ENCODE results near the gene SIX5.

SIX5 gene

DNA sequence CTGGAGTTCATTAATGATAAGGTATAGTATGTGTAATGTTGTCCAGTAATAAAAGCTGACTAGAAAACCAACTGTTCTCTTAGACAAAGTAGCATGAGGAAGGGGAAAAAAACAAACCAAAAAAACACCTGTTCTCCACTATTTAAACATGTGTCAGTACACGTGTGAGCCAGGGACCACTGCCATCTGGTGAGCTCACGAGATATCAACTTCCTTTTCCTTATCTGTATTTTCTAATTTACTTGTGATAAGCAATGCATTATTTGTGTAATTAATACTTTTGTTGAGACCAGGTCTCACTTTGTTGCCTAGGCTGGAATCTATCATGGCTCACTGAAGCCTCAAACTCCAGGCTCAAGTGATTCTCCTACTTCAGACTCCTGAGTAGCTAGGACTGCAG, 4.3 kb upstream of the SIX5 start:
- DNase-seq, result no peak

DNA sequence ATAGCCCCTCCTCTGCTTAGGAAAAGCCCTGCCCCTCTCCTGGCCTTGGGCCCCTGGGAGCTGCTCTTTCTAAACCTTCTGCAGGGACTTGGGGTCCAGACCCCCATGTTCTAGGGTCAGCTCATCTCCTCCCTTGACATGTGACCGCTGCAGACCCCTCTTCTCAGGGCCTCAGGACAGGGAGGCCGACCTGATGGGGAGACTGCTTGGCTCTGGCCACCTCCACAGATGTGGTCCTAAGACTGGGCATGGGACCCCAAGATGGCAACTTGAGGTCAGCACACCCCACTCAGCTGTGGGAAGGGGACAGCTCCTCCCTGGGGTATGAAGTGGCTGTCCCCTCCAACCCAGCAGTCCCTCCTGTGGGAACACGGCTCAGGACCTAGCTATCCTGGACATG, 3.9 kb upstream of the SIX5 start:
- DNase-seq, result no peak

DNA sequence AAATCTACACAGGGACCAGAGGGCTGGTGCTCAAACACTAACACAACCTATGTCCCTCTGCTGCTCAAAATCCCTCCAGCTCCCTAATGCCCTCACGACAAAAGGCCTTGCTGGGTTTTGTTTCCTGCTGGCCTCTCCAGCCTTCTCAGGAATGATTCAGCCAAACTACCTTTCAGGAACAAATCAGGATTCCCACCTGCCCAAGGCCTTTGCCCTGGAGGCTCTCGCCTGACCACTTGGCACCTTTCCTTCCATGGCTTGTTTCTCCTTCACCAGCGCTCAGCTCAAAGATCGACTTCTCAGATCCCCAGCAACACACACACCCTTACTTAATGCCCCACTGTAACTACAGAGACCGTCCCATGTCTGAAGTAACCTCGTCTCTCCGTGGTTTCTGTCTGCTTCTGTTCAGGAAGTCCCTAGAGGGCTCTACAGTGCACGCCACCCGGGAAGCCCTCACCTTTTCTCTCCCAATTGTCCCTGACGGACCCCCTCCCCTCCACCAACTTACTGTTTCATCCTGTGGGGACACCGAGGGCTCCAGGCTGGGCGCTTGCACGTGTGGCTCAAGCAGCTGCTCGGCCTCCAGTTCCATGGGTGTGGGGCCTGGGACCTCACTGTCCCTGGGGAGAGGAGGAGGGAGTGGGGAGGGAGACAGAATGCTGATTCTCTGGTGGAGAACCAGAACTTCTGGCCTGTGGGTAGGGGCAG, 3.2 kb upstream of the SIX5 start:
- DNase-seq, result no peak

DNA sequence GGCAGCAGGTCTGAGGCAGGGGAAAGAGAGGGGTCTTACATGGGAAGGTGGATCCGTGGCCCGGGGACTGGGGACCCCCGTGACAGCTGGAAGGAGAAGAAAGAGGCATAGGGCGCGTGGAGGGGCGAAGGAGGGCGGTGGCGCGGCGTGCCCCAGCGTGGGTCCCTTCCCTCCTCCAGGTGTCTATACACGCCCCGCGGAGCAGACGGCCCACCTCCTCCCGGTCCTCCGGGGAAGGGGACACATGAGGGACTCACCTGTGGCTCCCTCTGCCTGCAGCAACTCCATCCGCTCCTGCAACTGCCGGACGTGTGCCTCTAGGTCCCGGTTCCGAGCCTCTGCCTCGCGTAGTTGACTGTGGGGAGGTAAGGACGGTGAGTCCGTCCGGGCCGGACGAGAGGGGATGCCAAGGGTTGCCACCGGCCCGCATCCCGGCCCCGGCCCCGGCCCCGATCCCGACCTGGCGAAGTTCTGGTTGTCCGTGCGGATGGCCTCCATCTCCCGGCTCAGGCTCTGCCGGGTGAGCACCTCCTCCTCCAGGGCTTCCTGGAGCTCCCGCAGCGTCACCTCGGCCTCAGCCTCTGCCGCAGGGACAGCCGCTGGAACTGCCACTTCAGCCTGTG, 2.4 kb upstream of the SIX5 start:
- no peak for DNase-seq

DNA sequence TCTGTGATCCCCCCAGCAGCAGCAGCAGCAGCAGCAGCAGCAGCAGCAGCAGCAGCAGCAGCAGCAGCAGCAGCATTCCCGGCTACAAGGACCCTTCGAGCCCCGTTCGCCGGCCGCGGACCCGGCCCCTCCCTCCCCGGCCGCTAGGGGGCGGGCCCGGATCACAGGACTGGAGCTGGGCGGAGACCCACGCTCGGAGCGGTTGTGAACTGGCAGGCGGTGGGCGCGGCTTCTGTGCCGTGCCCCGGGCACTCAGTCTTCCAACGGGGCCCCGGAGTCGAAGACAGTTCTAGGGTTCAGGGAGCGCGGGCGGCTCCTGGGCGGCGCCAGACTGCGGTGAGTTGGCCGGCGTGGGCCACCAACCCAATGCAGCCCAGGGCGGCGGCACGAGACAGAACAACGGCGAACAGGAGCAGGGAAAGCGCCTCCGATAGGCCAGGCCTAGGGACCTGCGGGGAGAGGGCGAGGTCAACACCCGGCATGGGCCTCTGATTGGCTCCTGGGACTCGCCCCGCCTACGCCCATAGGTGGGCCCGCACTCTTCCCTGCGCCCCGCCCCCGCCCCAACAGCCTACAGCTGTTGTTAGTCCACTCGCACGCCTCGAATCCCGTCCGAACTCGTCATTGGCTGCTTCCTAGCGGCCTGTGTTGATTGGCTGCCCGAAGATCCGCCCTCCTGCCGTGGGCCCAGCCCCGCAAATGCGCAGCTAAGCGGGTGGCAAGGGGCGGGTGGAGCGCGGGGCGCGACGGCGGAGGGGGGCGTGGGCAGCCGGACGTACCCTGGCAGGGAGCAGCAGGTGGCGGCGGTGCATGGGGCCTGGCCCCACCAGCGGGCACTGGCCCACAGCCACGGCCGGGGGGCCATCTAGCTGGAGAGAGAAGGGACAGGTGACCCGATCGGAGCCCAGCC, 1.4 kb upstream of the SIX5 start:
- peak; percentile 94 to 95 for DNase-seq

DNA sequence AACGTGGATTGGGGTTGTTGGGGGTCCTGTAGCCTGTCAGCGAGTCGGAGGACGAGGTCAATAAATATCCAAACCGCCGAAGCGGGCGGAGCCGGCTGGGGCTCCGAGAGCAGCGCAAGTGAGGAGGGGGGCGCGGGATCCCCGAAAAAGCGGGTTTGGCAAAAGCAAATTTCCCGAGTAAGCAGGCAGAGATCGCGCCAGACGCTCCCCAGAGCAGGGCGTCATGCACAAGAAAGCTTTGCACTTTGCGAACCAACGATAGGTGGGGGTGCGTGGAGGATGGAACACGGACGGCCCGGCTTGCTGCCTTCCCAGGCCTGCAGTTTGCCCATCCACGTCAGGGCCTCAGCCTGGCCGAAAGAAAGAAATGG, 754 bp upstream of the SIX5 start:
- DNase-seq, result no peak

DNA sequence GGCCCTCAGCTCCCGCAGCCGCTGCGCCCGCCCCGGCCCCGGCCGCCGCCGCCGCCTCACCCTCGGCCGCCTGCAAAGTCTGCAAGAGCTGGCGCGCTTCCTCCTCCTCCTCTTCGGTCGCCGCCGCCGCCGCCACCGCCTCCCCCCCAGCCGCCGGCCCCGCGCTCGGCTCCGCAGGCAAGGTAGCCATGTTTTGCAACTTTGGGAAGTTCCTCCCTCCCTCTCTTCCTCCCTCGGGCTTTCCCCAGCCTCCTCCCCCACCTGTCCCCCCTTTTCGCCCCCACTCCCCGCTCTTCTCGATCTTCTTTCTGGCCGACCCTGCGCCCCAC, 433 bp downstream of the SIX5 start:
- peak in 1 of 2 experiments; percentile 52 for DNase-seq

DNA sequence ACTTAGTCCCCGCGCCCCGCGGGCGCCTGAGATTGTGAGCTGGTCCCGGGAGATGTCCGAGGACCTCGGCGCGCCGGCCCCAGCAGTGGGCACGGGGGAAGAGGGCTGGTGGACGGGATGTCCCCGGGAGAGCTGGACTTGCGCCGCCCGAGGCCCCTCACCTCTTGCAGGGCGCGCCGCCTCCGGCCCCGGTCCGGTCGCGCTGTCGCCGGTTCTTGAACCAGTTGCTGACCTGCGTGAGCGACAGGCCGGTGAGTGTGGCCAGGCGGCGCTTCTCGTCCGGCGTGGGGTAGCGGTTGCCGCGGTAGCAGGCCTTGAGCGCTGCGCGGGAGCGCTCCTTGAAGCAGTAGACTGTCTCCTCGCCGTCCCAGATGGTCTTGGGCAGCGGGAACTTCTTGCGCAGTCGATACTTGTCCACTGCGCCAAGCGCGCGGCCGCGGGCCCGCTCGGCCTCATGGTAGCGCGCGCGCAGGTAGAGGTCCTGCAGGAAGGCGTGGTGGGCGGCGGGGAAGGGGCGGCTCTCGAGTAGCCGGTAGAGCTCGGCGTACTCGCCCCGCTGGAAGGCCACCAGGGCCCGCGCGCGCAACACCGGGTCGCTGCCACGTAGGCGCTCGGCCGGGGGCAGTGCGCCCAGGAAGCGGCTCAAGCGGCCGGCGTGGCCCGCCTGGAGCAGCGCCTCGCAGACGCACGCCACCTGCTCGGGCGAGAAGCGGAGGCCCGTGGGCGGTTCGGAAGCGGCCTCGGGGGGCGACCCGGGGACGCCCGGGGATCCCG, 984 bp downstream of the SIX5 start:
- peak; percentile 45 to 66 for DNase-seq

DNA sequence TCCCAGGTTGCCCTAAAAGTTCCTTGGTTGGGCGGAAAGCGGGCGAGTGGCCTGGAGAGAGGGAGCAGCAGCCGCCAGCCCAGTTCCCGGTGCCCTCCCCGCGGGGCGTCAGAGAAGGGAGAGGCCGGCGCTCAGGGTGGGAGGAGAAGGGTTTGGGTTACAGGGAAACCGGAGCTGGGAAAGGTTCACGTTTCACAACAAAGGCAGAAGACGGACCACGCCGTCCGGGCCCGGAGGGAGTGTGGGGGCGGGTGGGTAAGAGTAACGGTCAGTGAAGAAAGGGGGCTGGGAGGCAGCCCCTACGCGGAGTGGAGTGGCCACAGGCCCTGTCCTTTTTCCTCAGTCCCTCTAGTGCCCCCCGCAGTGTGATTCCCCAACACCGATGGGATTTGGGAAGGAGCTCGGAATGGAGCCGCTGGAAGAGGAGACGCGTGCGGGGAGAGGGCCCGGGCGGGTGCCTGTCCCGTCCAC, 1.6 kb downstream of the SIX5 start:
- no peak for DNase-seq

DNA sequence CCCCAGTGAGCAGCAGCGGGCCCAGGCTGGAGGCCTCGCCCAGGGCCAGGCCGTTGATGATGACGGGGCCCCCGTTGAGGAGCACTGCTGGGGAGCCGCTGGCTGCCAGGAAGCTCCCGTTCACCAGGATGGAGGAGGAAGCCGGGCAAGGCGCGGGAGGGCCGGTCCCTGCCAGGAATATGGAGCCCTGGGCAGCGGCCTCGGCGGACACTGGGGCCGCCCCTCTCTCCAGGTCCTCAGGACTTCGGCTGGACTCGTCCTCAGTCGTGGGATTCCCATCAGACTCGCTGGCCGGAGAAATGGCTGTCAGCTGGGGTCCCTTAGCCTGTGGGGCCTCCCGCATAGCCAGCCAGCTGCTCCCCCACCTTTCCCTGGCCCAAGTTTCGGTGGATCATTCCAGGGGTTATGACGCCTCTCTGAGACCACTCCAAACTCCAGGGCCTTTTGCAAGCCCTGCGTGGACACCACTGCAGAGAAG, 2.1 kb downstream of the SIX5 start:
- DNase-seq, result no peak

DNA sequence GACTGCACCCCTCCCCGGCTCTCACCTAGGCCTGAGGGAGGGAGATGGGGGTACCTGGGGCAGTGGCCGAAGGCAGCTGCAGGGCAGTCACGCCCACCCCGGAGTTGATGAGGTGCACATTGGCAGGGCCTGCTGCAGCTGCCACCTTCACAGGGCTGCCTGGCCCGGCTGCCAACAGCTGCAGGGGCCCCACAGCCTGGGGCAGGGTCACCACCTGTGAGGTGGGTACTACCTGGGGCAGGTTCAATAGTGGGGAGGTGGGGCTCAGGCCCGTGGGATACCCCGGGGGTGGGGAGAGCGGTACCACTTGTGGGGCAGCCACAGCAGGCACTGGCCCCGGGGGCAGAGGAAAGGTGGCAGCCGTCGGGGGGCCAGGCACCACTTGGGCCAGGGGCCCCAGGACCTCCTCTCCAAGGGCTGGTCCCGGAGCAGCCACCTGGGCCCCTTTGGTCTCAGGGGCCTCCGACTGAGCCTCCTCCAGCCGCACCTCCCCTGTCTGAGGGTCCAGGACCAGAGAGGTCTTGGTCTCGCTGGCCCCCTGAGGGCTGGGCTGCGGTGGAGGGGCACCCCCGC, 2.7 kb downstream of the SIX5 start:
- DNase-seq, result no peak

DNA sequence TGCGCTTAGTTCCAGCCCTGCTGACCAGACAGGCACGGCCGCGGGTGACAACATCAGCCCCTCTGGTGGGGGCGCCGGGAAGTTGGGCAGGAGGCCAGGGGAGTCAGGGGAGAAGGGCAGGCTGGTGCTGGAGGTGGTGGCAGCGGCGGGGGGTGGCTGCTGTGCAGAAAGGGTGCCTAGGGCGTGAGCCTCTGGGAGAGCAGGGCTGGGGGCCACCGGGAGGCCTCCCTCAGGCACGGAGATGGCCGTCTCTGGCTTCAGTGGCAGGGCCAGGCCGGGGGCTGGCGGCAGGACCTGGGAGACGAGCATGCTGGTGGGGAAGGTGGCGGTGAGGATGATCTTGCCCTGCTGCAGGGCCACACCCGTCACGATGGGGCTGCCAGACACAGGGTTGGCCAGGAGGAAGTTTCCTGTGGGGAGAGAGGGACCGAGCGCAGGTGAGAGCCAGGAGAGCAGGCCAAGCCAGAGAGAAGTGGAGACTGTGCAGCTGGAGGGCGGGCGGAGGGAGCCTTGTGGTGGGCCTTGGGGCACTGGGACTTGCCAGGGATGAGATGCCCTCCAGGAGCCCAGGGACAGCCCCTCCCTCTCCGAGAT, 3.3 kb downstream of the SIX5 start:
- no peak for DNase-seq

DNA sequence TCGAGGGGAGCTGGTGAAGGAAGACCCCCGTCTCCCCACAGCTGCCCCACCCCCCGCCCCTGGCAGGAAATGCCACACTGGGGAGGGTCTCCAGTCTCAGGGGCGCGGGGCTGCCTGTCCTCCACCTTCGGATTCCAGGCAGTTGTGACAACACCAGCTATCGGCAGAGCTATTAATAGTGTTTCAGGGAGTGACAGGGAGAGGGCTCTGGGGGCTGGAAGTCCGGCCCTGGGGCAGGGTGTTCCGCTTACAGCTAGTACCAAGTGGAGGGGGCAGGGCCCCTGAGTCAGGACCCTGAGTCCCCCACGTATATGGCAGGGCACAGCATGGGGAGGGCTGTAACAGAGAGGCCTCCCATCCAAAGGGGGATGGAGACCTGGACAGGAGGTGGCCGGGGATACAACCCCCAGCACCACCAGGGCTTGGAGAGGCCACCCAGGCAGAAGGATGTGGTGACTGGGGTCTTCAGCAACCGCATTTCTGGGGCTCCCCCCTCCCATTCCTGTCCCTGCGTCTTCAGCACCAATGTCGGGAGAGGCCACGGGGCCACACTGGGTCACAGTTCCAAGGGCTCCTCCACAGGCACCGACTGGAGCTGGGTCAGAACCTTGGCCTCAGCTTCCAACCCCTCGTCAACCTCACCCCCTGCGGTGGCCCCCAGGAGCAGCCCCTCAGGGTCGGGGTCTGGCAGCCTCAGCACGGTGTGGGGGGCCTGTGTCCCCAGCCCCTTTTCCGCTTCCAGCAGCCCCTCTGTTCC, 3.9 kb downstream of the SIX5 start:
- no peak for DNase-seq

DNA sequence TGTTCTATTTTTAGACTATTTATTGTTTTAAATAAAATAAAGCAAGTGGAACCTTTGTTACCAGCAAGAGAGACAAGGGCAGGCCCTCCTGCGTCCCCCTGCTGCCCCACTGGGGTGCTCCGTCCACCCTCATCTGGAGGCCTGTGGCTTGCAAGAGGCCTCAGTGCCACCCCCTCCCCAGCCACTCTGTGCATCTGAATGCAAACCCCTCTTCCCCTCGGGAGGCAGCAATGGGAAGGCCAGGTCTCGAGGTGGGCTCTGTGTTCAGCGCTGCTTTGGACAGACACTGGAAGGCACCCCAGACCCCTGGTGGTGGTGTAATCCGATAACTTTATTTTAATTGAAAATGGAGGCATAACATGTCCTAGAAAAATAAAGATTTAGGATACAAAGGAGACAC, 4.6 kb downstream of the SIX5 start:
- DNase-seq, result no peak

DNA sequence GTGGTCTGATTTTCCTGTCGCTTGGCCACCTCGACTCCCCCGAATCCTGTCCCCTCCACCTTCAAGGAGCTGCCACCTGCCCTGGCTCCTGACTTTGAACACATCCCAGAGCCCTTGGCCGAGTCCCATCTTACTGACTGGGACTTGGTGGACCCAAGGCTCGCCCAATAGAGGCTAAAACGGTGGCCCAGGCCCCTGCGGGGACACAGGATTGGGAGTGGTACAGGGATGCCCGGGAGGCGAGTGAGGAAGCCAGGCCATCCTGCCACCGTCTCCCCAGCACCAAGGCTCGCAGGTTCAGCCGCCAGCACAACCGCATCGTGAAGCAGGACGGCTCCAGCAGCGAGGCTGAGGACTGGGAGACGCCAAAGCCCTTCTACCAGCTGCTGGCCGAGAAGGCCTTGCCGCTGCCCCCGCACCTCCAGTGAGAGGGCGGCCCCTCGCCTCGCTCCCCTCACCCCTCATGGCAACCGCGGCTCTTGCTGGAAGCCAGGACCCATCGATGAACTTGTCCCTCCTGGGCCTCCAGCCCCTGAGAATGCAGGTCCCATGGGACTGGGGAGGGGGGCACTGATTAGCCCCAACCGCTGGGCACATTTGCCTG, 5.3 kb downstream of the SIX5 start:
- DNase-seq, result no peak

DNA sequence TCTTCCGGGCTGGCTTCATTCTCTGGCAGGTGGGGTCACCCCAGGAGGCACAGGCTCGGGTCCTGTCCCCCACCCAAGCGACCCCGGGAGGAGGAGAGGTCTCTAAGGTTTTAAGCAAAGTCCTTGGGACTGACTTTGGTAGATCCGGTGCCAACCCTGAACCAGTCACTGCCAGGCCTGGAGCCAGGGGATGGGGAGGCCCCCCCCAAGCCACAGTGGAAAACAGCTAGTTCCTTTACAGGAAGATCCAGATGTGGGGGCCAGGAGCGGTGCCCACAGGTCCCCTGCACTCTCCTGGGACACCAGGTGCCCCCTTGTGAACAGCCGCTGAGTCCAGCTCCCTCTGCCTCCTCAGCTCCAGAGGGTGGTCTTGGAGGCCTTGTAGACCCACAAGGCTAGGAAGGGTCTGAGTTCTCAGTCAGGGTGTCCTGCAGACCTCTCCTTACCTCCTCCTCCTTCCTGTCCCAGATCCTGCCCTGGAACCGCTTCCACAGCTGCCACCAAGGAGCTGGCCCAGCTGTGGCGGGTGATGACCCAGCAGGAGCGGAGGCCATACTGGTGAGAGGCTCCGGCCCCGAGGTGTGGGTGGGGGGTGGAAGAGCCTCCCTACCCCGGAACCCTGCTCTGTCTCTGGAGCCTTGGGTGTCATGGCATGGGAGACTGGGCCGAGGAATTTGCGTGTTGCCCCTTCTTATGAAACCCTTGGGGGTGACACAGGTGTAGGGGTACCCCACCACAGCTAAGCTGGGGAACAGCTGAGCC, 6.0 kb downstream of the SIX5 start:
- DNase-seq, result no peak

DNA sequence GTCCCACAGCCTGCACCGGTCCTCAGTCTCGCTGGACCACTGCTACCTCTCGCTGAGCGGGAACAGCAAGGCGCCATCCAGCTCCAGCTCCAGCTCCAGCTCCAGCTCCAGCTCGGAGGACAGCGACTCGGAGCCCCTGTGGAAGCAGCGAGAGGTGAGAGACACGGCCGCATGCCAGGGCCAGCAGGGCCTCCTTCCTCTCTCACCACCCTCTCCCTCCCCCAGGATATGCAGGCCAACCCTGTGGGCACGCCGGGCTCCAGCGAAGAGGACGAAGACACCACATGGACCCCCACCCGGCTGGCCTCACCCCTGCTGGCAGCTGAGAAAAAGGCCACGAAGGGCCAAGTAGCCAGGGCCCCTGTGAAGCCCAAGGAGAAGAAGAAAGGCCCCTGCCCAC, 7.3 kb downstream of the SIX5 start:
- no peak for DNase-seq

DNA sequence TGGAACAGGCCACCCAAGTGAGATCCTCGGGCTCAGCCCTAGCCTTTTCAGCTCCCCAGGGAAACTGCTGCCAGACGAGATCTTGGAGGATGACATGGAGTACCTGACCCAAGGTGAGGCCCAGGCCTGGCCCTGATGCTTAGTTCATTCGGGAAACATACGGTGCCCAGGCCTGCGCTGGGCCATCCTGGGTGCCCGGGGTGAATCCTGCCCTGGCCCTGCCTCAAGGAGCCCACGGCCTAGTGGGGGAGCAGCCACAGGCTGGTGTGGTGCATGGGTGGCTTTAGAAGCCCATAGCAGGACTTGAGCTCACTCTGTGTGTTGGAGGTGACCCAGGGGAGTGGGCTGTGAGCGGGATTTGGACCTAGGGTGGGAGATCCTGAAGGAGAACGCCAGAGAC, 10.1 kb downstream of the SIX5 start:
- DNase-seq, result no peak

DNA sequence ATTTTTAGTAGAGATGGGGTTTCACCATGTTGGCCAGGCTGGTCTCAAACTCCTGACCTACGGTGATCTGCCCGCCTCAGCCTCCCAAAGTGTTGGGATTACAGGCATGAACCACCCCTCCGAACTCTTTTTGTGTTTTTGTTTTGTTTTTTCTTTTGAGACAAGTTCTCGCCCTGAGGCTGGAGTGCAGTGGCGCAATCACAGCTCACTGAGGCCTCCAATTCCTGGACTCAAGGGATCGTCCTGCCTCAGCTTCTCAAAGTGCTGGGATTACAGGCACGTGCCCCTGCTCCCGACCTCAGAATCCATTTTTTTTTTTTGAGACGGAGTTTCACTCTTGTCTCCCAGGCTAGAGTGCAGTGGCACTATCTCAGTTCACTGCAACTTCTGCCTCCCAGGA, 11.4 kb downstream of the SIX5 start:
- DNase-seq, result no peak

DNA sequence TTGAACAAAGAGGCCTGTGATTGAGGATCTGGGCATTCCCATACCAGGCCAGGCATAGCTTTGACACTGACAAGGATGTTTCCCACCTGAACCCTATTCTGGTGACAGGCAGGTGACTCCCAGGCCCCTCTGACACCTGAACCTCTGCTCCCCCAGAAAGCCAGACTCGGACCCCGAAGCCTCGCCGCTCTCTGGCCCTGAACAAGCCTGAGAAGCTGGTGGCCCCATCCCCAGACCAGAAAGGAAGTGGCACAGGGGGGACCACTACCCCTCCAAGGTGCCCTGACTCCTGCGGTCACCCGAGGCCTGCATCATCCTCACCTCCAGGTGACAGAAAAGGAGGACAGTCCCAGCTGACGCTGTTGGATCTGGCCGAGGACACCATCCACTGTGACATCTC, 14.7 kb downstream of the SIX5 start:
- DNase-seq, result no peak
